HUDEP-2 (cell line): Measurements from ENCODE around the gene ANKRD33.
A peak's percentile ranks its signal among the peaks of the same experiment; 100 is the strongest.

Experiments used
- DNase-seq, 76 experiments: peaks; one replicate each; lab custom pipeline; 2025; ENCODE audit not compliant: unreplicated experiment in 76 of 76; lab: John Stamatoyannopoulos, UW

The ANKRD33 gene

DNA sequence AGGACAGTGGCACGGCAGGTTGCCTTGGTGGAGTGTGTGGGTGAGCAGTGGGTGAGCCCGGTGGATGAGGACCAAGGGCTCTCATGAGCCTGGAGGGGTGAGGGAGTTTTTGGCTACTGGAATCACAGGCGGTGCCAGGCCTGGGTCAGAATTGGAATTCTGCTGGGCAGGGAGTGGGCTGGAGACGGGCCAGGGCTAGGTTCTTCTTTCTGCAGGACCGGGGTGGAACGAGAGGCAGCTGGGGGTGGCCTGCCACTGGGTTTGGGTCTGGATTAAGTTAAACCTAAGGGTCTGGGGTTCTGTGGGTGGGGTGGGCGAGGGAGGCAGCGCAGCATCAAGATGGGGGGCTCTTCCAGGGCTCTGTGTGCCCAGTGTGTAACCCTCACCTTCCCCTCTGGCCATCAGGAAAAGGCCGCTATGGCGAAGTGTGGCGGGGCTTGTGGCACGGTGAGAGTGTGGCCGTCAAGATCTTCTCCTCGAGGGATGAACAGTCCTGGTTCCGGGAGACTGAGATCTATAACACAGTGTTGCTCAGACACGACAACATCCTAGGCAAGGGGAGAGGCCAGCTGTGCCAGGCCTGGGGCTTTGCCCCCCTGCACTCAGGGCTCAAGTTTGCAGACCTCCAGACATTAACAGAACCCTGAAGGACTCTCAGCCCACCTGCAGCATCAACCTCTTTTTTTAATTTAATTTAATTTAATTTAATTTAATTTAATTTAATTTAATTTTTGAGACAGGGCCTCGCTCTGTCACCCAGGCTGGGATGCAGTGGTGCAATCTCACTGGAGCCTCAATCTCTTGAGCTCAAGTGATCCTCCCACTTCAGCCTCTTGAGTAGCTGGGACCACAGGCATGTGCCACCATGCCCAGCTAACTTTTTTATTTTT, 26.4 kb downstream of the ANKRD33 start:
- DNase-seq: no peak

GRCh38 chr12:51915003-51915625, 27.2 kb downstream of the ANKRD33 start:
- no peak for DNase-seq

GRCh38 chr12:51915951-51916350, 28.0 kb downstream of the ANKRD33 start:
- no peak for DNase-seq

DNA sequence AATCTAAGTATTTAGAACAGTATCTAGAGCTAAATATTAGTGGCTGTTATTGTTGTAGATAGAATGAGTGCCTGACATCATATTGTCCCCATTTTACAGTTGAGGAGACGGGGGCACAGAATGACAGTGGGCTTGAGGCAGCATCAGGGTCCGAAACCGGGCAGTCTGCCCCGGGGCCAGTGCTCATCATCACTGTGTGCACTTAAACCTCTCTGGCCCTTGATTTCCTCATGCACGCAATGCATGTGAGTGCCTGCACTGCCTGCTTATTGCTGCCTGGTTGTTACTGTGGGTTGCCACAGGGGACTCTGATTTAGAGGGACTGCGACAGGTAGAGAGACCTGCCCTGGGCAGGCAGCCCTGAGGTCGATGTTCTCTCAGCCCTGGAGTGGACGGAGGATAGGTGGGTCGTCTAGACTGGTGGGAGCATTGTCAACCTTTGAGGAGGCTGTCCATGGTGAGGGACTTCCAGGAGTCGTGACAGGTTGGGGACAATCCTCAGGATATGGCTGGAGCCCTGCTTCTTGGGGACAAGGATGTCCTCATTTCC, 29.2 kb downstream of the ANKRD33 start:
- DNase-seq: no peak

DNA sequence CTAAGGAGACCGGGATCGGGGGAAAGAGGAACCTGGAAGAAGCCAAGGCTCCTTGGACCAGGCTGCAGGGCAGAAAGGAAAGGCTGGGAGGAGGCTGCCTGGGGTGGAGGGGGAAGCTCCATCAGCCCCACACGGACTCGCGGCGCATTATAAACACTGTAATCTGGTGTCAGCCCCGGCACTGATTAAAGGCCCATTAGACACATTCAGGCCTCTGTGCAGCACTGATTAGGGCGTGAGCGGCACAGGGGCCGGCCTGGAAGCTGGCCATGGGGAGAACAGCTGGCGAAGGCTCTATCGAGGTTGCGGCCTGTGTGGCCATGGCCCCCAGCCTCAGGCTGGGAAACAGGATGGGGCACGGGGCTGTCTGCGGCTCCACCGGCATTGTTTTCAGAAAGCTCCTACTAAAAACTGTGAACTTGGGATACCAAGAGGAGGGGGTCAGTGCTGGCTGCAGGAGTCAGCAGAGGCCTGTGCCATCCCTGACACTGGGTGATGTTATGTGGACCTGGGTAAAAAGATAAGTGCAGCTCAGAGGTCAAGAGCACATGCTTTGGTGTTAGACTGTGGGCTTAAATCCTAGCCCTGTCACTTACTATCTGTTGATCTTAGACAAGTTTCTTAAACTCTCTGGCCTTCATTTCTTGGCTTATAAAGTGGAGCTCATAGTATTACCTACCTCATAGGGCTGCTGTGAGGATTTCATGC, 30.0 kb downstream of the ANKRD33 start:
- DNase-seq: peak in 24 of 76 experiments; percentile 8 to 66 (median 20)

DNA sequence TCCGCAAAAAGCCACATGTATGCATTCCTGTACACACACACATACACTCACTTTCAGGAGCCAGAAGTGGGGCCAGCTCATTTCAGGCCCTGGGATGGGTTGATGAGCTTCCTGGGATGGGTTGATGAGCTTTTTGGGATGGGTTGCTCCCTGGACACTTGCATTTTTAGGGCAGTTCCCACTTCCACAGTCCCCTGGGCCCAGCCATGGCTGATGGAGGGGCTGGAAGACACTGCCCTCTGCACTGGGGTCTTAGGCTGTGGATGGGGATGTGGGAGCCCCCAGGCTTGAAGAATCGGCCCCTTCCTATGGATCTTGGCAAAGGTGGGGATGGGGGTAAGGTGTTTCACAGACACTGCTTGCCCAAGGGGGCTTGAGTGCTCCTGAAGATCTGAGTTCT, 32.1 kb downstream of the ANKRD33 start:
- DNase-seq: no peak

DNA sequence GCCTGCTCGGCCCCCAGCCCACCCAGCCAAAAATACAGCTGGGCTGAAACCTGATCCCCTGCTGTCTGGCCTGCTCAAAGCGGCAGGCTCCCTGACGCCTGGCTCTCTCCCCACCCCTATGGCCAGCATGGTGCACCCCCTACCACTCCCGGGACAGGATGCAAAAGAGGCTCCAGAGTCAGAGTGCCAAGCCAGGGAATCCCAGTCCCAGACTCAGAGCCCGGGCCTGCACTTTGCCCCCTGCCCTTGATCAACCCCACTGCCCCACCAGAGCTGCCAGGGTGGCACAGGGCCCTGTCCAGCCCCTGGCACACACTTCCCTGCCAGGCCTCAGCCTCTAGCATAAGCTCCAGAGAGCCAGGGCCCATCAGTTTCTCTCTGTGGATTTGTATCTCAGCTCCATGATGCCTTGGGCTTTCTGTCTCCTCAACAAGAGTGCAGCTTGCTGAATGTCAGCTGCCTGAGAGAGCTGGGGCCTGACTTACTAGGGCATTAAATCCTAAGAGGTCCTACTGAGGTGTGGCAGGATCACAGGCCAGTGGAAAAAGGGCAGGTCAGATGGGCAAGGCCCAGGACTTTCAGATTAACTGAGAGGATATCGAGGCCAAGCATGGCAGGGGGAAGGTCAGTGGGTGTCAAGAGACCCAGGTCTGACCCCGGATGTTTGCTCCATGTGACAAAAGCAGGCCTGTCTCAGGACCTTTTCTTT, 33.3 kb downstream of the ANKRD33 start:
- no peak for DNase-seq

- no peak for DNase-seq
Measured at GRCh38 chr12:51922146-51922545, 34.2 kb downstream of the ANKRD33 start.

DNA sequence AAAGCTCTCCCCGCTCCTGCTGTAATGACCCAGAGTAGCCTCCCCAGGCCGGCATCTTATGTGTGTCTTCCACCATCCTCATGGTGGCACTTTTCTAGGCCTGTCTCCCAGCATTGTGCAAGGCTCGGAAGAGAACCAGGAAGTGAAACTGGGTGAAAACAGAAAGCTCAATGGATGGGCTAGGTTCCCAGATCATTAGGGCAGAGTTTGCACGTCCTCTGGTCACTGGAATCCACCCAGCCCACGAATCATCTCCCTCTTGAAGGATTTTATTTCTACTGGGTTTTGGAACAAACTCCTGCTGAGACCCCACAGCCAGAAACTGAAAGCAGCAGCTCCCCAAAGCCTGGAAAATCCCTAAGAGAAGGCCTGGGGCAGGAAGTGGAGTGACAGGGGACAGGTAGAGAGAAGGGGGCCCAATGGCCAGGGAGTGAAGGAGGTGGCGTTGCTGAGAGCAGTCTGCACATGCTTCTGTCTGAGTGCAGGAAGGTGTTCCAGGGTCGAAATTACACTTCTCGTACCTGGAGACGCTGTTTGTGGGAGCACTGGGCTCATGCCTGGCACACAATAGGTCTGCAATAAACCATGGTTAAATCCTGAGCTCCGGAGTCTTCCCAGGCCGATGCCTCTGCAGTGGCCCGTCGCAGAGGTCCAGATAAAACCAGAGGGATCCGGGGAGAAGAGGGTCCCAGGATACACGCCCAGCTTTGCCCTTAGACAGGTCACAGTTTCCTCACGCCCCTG, 35.0 kb downstream of the ANKRD33 start:
- no peak for DNase-seq

GRCh38 chr12:51923506-51924365, 35.8 kb downstream of the ANKRD33 start:
- peak in 32 of 76 experiments; percentile 3 to 51 (median 26) for DNase-seq

- no peak for DNase-seq
Measured at GRCh38 chr12:51924551-51925319, 36.8 kb downstream of the ANKRD33 start.

DNA sequence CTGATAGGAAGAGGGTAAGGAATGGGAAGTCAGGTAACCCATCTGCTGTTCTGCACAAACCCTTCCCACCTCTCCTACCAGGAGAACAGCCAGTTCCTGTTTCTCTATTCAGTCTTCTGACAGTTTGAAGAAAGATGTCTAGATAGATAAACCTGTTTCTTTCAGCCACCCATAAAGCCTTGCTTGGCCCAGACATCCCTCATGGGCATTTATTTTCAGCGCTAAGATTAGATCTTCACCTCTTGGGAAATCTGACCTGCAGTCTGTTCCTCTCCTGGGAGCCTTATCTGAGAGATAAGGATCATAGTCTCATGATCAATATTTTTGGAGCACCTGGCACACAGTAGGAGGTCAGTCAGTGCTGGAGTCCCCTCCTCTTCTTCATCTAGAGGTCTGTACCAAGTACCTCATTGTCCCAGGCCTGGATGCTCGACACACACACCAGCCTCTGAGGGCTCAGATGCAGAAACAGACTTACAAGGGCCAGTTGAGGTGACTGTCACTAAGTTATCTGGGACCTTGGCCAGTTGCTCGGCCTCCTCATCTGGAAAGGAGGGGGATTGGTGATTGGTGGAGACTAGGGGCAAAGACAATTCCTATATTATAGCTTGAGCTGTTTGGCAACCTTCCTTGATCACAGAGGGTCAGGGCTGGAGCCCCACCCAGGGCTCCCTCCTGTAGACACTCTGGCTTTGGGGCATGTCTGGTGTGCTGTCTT, 37.6 kb downstream of the ANKRD33 start:
- peak in 9 of 76 experiments; percentile 2 to 64 (median 40) for DNase-seq

DNA sequence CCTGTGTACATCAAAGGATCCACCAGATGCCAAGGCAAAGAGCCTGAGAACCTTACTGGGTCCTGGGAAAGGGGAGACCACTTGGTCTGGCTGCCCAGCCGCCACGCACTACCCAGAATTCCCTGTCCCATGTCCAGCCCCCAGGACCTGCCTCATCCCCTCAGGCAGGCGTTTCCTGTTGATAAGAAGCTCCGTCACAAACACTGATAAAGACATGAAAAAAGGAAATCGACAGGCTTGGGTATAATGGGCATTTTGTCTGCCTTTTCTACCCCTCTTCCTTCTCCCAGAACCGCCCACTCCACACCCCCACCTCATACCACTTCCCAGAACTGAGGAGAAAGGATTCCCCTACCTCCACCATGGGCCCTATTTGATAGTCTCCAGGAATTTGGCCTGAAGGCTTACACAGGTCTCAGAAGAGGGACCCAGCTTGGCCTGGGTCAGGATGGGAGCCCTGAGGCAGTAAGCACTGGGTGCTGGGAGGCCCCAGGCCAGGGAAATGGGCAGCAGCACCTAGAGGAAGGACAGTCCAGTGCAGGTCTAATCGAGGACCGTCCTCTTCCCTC, 38.2 kb downstream of the ANKRD33 start:
- peak in 63 of 76 experiments; percentile 5 to 72 (median 40) for DNase-seq

- peak in 49 of 76 experiments; percentile 2 to 66 (median 36) for DNase-seq
Measured at GRCh38 chr12:51926718-51927117, 38.8 kb downstream of the ANKRD33 start.

DNA sequence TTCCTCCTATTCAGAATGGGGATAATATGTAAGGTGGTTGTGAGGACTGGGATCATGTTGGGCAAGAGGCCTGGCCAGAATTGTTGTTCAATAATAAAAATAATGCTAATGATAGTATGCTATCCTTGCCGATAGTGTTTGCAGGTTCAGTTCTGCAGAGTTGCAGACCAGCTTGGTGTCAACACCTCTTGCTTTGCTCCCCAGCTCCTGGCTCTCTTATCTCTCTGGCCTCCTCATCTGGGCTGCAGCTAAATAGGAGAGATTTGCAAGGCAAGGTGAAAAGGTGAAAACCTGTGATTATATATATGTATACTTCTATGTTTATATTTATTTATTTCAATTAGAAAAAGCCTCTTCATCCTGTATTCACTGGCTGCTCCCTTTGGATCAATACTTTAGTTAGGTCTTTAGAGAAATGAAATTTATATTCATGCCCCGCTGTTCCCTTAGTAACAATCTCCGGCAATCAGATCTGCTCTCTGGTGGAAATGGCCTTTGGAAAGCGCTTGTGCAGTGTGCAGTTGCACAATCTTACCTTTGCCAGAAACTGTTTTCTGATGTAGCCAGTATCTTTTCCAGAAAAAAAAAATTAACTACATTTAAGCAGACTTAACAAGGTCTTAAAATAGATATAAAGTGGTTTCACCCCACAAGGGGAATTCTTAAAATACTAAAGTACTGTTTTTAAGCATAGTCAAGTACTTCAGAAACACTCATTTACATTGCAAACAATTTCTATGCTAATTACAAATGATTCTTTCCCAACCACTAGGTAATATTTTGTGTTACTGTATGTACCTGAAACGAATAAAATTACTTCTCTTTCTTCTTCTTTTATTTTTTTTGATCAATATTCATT, 44.5 kb downstream of the ANKRD33 start:
- DNase-seq: no peak

- DNase-seq: no peak
Measured at GRCh38 chr12:51934080-51934479, 46.2 kb downstream of the ANKRD33 start.
